ENCODE measurements around the gene TYR.
"Not testable (repeated sequence)": the region's sequence is repeated elsewhere in the genome, so short reads cannot be mapped to it uniquely, and the experiment has no call there.

The TYR gene

GRCh38 chr11:89177691-89178231 is at the start of gene TYR:
Gene TYR (plus strand): TSS chr11:89177875. CDS start chr11:89177954, 79 bp downstream.
- DNase-seq: no peak

GRCh38 chr11:89136606-89137005 is 41.1 kb upstream of the TYR start:
- DNase-seq: no peak

- no peak for DNase-seq
Observed at GRCh38 chr11:89147229-89147628, 30.4 kb upstream of the TYR start.

- no peak for DNase-seq
Observed at GRCh38 chr11:89159974-89160373, 17.7 kb upstream of the TYR start.

- DNase-seq: no peak
Observed at GRCh38 chr11:89161949-89162348, 15.7 kb upstream of the TYR start.

- DNase-seq: no peak
Observed at GRCh38 chr11:89163686-89164085, 14.0 kb upstream of the TYR start.

GRCh38 chr11:89168396-89168795 is 9.3 kb upstream of the TYR start:
- no peak for DNase-seq

GRCh38 chr11:89175796-89176195 is 1.9 kb upstream of the TYR start:
- no peak for DNase-seq

GRCh38 chr11:89176938-89177337 is 737 bp upstream of the TYR start:
- no peak for DNase-seq

- no peak for DNase-seq
Observed at GRCh38 chr11:89181111-89181510, 3.4 kb downstream of the TYR start.

GRCh38 chr11:89182773-89183518 is 5.3 kb downstream of the TYR start:
- no peak for DNase-seq

GRCh38 chr11:89184021-89184420 is 6.3 kb downstream of the TYR start:
- no peak for DNase-seq

- DNase-seq: no peak
Observed at GRCh38 chr11:89189776-89190175, 12.1 kb downstream of the TYR start.

GRCh38 chr11:89201138-89201537 is 23.5 kb downstream of the TYR start:
- DNase-seq: no peak

- no peak for DNase-seq
Observed at GRCh38 chr11:89203814-89204213, 26.1 kb downstream of the TYR start.

- DNase-seq: no peak
Observed at GRCh38 chr11:89205378-89205777, 27.7 kb downstream of the TYR start.

GRCh38 chr11:89220684-89221339 is 43.1 kb downstream of the TYR start:
- no peak for DNase-seq

GRCh38 chr11:89235083-89235482 is 57.4 kb downstream of the TYR start:
- no peak for DNase-seq

- DNase-seq: no peak
Observed at GRCh38 chr11:89235976-89236375, 58.3 kb downstream of the TYR start.

GRCh38 chr11:89247007-89247406 is 69.3 kb downstream of the TYR start:
- not testable (repeated sequence) for DNase-seq

GRCh38 chr11:89249196-89249595 is 71.5 kb downstream of the TYR start:
- no peak for DNase-seq

GRCh38 chr11:89261483-89261882 is 83.8 kb downstream of the TYR start:
- DNase-seq: not testable (repeated sequence)

- DNase-seq: no peak
Observed at GRCh38 chr11:89267660-89268302, 90.1 kb downstream of the TYR start.

Data from suppressor macrophage treated with lipopolysaccharide for 4 hours (primary cell).